ENCODE data around the gene TMEM215. TPM values are rescaled to one million over a fixed set of nuclear protein-coding genes. Genes with fewer than 3 reads are reported as not detected.

TMEM215 gene
- total and polyA plus RNA-seq, 2 experiments from 2014 or later: 0.79 to 1.2 TPM

DNA sequence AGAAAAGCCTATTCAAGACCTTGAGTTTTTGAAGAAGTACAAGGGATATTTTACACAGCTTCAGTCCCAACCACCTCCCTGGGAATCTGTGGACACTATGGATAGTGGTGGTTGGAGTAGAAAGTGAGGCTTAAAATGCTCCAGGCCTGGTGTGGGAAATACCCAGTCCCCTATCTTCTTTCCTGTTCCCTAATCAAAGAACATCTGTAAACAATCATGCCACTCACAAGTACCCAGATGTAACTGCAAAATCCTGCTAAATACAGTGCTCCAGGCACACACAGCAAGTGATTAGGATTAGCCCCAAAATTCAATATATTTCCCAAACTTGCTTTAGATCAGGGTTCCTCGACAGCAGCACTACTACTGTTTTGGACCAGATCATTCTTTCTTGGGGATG, 46.0 kb upstream of the TMEM215 start (continued):
- TF ChIP-seq, protein P1, sequence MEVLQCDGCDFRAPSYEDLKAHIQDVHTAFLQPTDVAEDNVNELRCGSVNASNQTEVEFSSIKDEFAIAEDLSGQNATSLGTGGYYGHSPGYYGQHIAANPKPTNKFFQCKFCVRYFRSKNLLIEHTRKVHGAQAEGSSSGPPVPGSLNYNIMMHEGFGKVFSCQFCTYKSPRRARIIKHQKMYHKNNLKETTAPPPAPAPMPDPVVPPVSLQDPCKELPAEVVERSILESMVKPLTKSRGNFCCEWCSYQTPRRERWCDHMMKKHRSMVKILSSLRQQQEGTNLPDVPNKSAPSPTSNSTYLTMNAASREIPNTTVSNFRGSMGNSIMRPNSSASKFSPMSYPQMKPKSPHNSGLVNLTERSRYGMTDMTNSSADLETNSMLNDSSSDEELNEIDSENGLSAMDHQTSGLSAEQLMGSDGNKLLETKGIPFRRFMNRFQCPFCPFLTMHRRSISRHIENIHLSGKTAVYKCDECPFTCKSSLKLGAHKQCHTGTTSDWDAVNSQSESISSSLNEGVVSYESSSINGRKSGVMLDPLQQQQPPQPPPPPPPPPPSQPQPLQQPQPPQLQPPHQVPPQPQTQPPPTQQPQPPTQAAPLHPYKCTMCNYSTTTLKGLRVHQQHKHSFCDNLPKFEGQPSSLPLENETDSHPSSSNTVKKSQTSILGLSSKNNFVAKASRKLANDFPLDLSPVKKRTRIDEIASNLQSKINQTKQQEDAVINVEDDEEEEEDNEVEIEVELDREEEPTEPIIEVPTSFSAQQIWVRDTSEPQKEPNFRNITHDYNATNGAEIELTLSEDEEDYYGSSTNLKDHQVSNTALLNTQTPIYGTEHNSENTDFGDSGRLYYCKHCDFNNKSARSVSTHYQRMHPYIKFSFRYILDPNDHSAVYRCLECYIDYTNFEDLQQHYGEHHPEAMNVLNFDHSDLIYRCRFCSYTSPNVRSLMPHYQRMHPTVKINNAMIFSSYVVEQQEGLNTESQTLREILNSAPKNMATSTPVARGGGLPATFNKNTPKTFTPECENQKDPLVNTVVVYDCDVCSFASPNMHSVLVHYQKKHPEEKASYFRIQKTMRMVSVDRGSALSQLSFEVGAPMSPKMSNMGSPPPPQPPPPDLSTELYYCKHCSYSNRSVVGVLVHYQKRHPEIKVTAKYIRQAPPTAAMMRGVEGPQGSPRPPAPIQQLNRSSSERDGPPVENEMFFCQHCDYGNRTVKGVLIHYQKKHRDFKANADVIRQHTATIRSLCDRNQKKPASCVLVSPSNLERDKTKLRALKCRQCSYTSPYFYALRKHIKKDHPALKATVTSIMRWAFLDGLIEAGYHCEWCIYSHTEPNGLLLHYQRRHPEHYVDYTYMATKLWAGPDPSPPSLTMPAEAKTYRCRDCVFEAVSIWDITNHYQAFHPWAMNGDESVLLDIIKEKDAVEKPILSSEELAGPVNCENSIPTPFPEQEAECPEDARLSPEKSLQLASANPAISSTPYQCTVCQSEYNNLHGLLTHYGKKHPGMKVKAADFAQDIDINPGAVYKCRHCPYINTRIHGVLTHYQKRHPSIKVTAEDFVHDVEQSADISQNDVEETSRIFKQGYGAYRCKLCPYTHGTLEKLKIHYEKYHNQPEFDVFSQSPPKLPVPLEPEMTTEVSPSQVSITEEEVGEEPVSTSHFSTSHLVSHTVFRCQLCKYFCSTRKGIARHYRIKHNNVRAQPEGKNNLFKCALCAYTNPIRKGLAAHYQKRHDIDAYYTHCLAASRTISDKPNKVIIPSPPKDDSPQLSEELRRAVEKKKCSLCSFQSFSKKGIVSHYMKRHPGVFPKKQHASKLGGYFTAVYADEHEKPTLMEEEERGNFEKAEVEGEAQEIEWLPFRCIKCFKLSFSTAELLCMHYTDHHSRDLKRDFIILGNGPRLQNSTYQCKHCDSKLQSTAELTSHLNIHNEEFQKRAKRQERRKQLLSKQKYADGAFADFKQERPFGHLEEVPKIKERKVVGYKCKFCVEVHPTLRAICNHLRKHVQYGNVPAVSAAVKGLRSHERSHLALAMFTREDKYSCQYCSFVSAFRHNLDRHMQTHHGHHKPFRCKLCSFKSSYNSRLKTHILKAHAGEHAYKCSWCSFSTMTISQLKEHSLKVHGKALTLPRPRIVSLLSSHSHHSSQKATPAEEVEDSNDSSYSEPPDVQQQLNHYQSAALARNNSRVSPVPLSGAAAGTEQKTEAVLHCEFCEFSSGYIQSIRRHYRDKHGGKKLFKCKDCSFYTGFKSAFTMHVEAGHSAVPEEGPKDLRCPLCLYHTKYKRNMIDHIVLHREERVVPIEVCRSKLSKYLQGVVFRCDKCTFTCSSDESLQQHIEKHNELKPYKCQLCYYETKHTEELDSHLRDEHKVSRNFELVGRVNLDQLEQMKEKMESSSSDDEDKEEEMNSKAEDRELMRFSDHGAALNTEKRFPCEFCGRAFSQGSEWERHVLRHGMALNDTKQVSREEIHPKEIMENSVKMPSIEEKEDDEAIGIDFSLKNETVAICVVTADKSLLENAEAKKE (CRISPR knock-in tag; IDR thresholded peaks at IDR 0.05): no peak

DNA sequence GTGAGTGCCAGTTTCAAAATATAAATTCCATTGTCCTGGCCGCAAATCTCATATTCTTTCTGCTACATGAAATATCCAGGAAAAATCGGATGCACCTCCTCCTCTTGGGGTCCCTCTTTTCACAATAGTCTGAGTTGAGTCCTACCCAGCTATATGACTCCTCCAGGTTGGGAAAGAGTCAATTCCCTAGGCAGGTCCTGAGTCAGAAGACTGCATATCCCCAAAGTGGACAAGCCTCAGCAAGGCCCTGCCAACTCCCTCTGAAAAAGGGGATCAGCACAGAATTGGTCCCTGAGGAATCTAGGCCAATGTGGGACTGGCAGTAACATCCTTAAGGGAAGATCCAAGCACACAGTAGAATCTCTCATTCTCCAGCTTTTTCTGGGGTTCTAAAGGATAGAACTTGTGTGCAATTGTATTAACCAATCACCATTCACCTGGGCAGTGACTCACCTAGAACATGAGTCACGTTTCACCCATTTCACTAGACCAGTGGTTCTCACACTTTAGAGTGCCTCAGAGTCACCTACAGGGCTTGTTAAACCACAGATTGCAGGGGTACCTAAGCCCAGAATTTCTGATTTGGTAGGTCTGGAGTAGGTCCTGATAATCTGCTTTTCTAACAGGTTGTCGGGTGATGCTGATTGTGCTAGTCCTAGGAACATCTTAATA, 44.7 kb upstream of the TMEM215 start:
- Histone ChIP-seq H3K36me3 (ENCODE audit: insufficient read depth) (no peaks in the 10 kb centered on the region), H3K4me1 (ENCODE audit: insufficient read depth) (no peaks in the 10 kb centered on the region), H3K27ac (ENCODE audit: low read depth) (no peak overlapping the region), H3K4me3 (no peak overlapping the region), H3K9me2 (ENCODE audit: insufficient read depth) (peaks cover 4% of the 10 kb centered on the region), H4K20me1 (replicated peaks; ENCODE audit: insufficient read depth) (no peaks in the 10 kb centered on the region), H2AFZ (no peak overlapping the region), H3K79me2 (replicated peaks; ENCODE audit: insufficient read depth) (no peaks in the 10 kb centered on the region), H3K4me2 (no peak overlapping the region), H3F3A (replicated peaks; ENCODE audit: low read depth) (no peaks in the 10 kb centered on the region), H3K27me3 (ENCODE audit: insufficient read depth) (no peaks in the 10 kb centered on the region)
- Mint-ChIP-seq H3K36me3 (ENCODE audit: low read depth) (no peaks in the 10 kb centered on the region), H3K4me3 (no peak overlapping the region), H3K9me3 (peaks cover 6% of the 10 kb centered on the region; the same call in 2 of the 3 replicates), H3K4me1 (peaks cover 16% of the 10 kb centered on the region), H3K27ac (no peak overlapping the region), H3K27me3 (ENCODE audit: insufficient read depth, low read depth, poor library complexity) (peaks cover 4% of the 10 kb centered on the region)
- ATAC-seq (no peak), DNase-seq (ENCODE audit: low spot score) (no peak)
- no peak for TF ChIP-seq NANOG (IDR thresholded peaks at IDR 0.05; ENCODE audit: borderline replicate concordance)
- TF ChIP-seq EZH2phosphoT487 (IDR thresholded peaks at IDR 0.05; ENCODE audit: unreplicated experiment): no peak
- TF ChIP-seq STAT1 (IDR thresholded peaks at IDR 0.05; ENCODE audit: unreplicated experiment): no peak
- no peak for TF ChIP-seq JUNB (IDR thresholded peaks at IDR 0.05; ENCODE audit: unreplicated experiment)
- TF ChIP-seq, protein P2, sequence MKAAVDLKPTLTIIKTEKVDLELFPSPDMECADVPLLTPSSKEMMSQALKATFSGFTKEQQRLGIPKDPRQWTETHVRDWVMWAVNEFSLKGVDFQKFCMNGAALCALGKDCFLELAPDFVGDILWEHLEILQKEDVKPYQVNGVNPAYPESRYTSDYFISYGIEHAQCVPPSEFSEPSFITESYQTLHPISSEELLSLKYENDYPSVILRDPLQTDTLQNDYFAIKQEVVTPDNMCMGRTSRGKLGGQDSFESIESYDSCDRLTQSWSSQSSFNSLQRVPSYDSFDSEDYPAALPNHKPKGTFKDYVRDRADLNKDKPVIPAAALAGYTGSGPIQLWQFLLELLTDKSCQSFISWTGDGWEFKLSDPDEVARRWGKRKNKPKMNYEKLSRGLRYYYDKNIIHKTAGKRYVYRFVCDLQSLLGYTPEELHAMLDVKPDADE (IDR thresholded peaks at IDR 0.05): no peak
- TF ChIP-seq POLR2AphosphoS5 (IDR thresholded peaks at IDR 0.05; ENCODE audit: low read depth): no peak
- TF ChIP-seq EZH2 (IDR thresholded peaks at IDR 0.05; ENCODE audit: low read depth, unreplicated experiment): no peak
- TF ChIP-seq, protein P3, sequence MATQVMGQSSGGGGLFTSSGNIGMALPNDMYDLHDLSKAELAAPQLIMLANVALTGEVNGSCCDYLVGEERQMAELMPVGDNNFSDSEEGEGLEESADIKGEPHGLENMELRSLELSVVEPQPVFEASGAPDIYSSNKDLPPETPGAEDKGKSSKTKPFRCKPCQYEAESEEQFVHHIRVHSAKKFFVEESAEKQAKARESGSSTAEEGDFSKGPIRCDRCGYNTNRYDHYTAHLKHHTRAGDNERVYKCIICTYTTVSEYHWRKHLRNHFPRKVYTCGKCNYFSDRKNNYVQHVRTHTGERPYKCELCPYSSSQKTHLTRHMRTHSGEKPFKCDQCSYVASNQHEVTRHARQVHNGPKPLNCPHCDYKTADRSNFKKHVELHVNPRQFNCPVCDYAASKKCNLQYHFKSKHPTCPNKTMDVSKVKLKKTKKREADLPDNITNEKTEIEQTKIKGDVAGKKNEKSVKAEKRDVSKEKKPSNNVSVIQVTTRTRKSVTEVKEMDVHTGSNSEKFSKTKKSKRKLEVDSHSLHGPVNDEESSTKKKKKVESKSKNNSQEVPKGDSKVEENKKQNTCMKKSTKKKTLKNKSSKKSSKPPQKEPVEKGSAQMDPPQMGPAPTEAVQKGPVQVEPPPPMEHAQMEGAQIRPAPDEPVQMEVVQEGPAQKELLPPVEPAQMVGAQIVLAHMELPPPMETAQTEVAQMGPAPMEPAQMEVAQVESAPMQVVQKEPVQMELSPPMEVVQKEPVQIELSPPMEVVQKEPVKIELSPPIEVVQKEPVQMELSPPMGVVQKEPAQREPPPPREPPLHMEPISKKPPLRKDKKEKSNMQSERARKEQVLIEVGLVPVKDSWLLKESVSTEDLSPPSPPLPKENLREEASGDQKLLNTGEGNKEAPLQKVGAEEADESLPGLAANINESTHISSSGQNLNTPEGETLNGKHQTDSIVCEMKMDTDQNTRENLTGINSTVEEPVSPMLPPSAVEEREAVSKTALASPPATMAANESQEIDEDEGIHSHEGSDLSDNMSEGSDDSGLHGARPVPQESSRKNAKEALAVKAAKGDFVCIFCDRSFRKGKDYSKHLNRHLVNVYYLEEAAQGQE (IDR thresholded peaks at IDR 0.05; ENCODE audit: unreplicated experiment): no peak
- no peak for TF ChIP-seq CREB1 (CRISPR knock-in tag; IDR thresholded peaks at IDR 0.05; ENCODE audit: low read depth)
- TF ChIP-seq, protein P4, sequence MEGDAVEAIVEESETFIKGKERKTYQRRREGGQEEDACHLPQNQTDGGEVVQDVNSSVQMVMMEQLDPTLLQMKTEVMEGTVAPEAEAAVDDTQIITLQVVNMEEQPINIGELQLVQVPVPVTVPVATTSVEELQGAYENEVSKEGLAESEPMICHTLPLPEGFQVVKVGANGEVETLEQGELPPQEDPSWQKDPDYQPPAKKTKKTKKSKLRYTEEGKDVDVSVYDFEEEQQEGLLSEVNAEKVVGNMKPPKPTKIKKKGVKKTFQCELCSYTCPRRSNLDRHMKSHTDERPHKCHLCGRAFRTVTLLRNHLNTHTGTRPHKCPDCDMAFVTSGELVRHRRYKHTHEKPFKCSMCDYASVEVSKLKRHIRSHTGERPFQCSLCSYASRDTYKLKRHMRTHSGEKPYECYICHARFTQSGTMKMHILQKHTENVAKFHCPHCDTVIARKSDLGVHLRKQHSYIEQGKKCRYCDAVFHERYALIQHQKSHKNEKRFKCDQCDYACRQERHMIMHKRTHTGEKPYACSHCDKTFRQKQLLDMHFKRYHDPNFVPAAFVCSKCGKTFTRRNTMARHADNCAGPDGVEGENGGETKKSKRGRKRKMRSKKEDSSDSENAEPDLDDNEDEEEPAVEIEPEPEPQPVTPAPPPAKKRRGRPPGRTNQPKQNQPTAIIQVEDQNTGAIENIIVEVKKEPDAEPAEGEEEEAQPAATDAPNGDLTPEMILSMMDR (conservative IDR thresholded peaks at IDR 0.05; ENCODE audit: low read depth in 2 of 2): no peak

Data from GM23338 (cell line).